ENCODE data around the gene SLC16A13.
"Not testable (repeated sequence)": the region's sequence is repeated elsewhere in the genome, so short reads cannot be mapped to it uniquely, and the experiment has no call there.

GRCh38 chr17:7050583-7050982, 14.8 kb downstream of the SLC16A13 start:
- not testable (repeated sequence) for TF ChIP-seq CTCF (conservative IDR thresholded peaks at IDR 0.05; ENCODE audit: low read depth, low read length); EZH2 (IDR thresholded peaks at IDR 0.05; ENCODE audit: borderline replicate concordance, low read depth, low read length, poor library complexity, severe bottlenecking)
